Cardiac muscle cell (in vitro differentiated cells and primary cell): Measurements from ENCODE around the gene CES5A. TPM values are rescaled to one million over a fixed set of nuclear protein-coding genes. Genes with fewer than 3 reads are reported as not detected.

Experiments used
- DNase-seq, 2 donors: peaks; one replicate each; pipeline versions ENCODE4 v3.0.0 to v3.0.0-alpha.2; 2010 to 2017; ENCODE audit warnings: low read depth in 1 of 2, low spot score in 1 of 2
- H3K27ac ChIP-seq: fragments of 200-600 bp; sonication (generic); 2 replicates; pipeline ENCODE4 v1.5.1; 2016
- H3K27me3 ChIP-seq: fragments of 200-600 bp; sonication (generic); 2 replicates; pipeline ENCODE4 v1.6.0; 2016; ENCODE audit warnings: control low read depth
- H3K36me3 ChIP-seq: fragments of 200-600 bp; sonication (generic); 2 replicates; pipeline ENCODE4 v1.5.1; 2016; ENCODE audit warnings: control low read depth
- H3K4me1 ChIP-seq: fragments of 200-600 bp; sonication (generic); 2 replicates; pipeline ENCODE4 v1.8.1; 2017; ENCODE audit warnings: low read depth, mild to moderate bottlenecking, mixed run types
- H3K4me3 ChIP-seq: fragments of 200-600 bp; sonication (generic); 2 replicates; pipeline ENCODE4 v1.5.1; 2016; ENCODE audit warnings: mild to moderate bottlenecking
- H3K9me3 ChIP-seq: fragments of 200-600 bp; sonication (generic); 2 replicates; pipeline ENCODE4 v1.5.1; 2017; ENCODE audit warnings: low read depth, mild to moderate bottlenecking, control low read depth
- polyA plus RNA-seq: library from polyadenylated mRNA; unstranded; fragments of >200 nt; fragmentation: Nextera tagmentation; extraction: Ambion mirVana; gene quantifications from 2 replicates; pipeline ENCODE4 v1.2.1, GENCODE V29; 2016
- total RNA-seq: library from RNA; depleted of rRNA; stranded (reverse); fragments of >200 nt; gene quantifications from 2 replicates; pipeline ENCODE4 v1.2.3, GENCODE V29; 2016
- TF ChIP-seq, protein P1 (sequence below): IDR thresholded peaks from 2 replicates; pipeline ENCODE4 v1.5.1; 2012; ENCODE audit warnings: low read depth, mild to moderate bottlenecking, low read length

CES5A gene
- total and polyA plus RNA-seq, 2 experiments from 2014 or later, result not detected

DNA sequence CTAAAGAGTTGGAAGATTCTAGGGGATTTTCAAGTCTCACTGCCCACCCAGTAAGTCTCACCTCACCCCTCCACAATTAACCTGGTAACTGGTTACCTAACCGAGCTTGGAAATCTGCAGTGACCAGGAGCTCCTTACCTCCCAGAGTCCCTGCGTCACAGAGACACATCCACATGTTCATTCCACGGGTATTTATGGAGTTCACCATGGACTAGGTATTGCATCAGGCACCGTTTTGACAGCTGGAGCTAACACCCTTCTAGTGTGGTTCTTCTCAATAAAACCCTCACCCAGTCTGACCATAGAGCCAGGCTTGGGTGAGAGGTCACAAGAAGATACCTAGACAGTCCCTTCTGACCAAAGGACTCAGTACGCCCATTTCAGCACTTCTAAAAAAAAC lies 2.1 kb downstream of the CES5A start:
- Histone ChIP-seq H3K4me3 (no peak overlapping the region), H3K27me3 (no peaks in the 10 kb centered on the region), H3K9me3 (no peaks in the 10 kb centered on the region), H3K36me3 (no peaks in the 10 kb centered on the region), H3K4me1 (no peaks in the 10 kb centered on the region), H3K27ac (no peak overlapping the region)
- TF ChIP-seq, protein P1, sequence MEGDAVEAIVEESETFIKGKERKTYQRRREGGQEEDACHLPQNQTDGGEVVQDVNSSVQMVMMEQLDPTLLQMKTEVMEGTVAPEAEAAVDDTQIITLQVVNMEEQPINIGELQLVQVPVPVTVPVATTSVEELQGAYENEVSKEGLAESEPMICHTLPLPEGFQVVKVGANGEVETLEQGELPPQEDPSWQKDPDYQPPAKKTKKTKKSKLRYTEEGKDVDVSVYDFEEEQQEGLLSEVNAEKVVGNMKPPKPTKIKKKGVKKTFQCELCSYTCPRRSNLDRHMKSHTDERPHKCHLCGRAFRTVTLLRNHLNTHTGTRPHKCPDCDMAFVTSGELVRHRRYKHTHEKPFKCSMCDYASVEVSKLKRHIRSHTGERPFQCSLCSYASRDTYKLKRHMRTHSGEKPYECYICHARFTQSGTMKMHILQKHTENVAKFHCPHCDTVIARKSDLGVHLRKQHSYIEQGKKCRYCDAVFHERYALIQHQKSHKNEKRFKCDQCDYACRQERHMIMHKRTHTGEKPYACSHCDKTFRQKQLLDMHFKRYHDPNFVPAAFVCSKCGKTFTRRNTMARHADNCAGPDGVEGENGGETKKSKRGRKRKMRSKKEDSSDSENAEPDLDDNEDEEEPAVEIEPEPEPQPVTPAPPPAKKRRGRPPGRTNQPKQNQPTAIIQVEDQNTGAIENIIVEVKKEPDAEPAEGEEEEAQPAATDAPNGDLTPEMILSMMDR, result no peak
- DNase-seq, result no peak

DNA sequence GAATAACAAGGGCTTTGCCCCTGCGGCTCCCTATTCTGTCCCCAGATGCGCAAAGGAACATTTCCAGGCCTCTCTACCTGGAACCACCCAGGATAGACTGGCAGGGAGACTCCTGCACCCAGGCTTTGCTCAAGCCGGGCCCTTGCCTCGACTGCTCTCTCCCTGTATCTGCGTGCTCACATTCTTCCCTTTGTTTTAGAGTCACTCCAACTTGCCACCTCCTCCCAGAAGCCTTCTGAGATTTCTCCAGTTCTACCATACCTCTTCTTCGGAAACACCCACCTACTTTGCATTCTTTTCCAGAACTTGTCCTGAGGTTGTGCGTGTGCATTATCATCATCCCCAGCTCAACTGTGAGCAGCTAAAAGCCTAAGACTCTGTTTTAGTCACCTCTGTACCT lies 3.0 kb downstream of the CES5A start:
- H3K4me3 ChIP-seq, result no peak overlapping the region
- no peak for DNase-seq
- no peak overlapping the region for H3K27ac ChIP-seq
- H3K36me3 ChIP-seq, result no peaks in the 10 kb centered on the region
- TF ChIP-seq, protein P1, result no peak
- H3K4me1 ChIP-seq, result no peaks in the 10 kb centered on the region
- no peaks in the 10 kb centered on the region for H3K9me3 ChIP-seq
- H3K27me3 ChIP-seq, result no peaks in the 10 kb centered on the region

DNA sequence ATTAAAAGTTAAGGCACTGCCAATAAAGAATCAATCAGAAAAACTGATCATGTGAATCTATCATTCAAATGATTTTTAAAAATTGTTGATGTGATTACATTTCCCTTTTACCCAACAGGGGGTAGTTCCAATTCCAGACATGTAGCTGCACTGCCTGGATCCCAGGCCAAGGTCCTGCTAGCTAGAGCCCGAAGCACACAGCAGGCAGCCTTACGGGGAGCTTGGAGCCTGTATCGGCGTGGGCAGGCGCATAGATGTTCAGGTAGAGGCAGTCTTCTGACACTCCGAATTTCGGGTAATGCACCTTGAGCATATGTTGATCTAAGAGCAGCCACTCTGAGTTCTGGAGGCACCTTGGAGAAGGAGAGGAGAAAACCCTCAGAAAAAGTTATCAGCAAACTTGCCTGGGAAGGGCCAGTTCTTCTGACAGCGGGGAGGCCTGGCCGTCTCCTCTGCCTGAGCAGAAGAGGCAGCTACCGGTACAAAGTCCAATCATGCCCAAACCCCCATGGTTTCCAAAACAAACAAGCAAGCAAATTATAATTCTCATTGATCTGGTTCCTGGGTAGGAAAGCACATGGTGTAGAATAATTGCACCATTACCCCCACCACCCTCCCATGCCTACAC lies 3.6 kb downstream of the CES5A start:
- Histone ChIP-seq H3K36me3 (no peaks in the 10 kb centered on the region), H3K27ac (no peak overlapping the region), H3K27me3 (no peaks in the 10 kb centered on the region), H3K9me3 (no peaks in the 10 kb centered on the region), H3K4me3 (no peak overlapping the region), H3K4me1 (no peaks in the 10 kb centered on the region)
- TF ChIP-seq, protein P1, result no peak
- DNase-seq, result no peak

DNA sequence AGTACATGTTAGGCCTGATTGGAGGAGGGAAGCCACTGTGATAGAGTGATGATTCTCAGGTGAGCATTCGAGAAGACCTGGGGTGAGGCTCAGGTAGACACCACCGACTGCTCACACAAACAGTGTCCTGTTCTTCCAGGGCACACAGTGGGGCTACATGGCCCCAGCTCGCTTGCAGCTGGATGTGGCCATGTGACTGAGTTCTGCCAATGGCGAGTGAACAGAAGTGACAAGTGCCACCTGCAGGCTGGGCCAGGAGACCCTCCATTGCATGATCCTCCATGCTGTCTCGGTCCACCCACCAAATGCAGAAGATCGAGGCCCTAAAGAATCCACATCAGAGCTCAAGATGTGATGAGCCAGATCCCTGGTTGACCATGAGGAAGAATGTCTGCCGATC lies 6.2 kb downstream of the CES5A start:
- TF ChIP-seq, protein P1, result no peak
- no peaks in the 10 kb centered on the region for H3K4me1 ChIP-seq
- H3K9me3 ChIP-seq, result no peaks in the 10 kb centered on the region
- H3K36me3 ChIP-seq, result no peaks in the 10 kb centered on the region
- H3K4me3 ChIP-seq, result no peak overlapping the region
- no peak for DNase-seq
- no peaks in the 10 kb centered on the region for H3K27me3 ChIP-seq
- no peak overlapping the region for H3K27ac ChIP-seq

DNA sequence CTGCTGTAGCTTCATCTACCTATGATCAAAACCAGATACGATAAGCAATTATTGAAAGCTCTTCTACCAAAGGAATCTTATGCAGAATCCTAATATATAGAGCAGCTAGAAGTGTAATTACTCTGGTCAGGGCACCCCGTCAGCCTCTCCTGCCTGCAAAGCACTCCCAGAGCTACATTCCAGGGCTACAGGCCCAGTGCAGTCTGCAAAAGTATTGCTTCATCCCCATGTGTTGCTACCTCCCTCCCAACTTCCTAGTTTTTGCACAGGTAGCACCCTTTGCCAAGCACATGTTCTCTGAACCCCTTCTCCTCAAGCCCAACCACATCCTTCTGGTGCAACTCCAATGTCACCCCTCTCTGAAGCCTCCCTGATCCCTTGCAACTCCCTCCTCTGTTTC lies 7.0 kb downstream of the CES5A start:
- no peak for DNase-seq
- Histone ChIP-seq H3K27me3 (no peaks in the 10 kb centered on the region), H3K36me3 (no peaks in the 10 kb centered on the region), H3K4me1 (no peaks in the 10 kb centered on the region), H3K27ac (no peak overlapping the region), H3K9me3 (no peaks in the 10 kb centered on the region), H3K4me3 (no peak overlapping the region)
- TF ChIP-seq, protein P1, result no peak
